ENCODE results near the gene FGD3. TPM values are rescaled to one million over a fixed set of nuclear protein-coding genes. Genes with fewer than 3 reads are reported as not detected.

FGD3 gene
- total and polyA plus RNA-seq, 4 donors: 1.6 to 6.2 (median 3.6) TPM

- TF ChIP-seq REST (IDR thresholded peaks at IDR 0.05) (no peak), HNF4A (conservative IDR thresholded peaks at IDR 0.05) (no peak), EGR1 (IDR thresholded peaks at IDR 0.05; ENCODE audit: low read depth in 2 of 2) (no peak), TAF1 (conservative IDR thresholded peaks at IDR 0.05) (no peak), GABPA (IDR thresholded peaks at IDR 0.05 in 1 of 2, conservative IDR thresholded peaks at IDR 0.05 in 1 of 2) (no peak), YY1 (IDR thresholded peaks at IDR 0.05) (no peak)
These were observed 81.2 kb downstream of the FGD3 start (continued) for GRCh38 chr9:93028448-93029006.

- Histone ChIP-seq H3K4me3 (ENCODE audit: low read depth in 1 of 3, low read length in 3 of 3) (no peak overlapping the region), H3K9ac (ENCODE audit: low read depth in 1 of 2, low read length in 2 of 2) (no peak overlapping the region), H3K4me1 (ENCODE audit: control insufficient read depth in 4 of 4, insufficient read depth in 4 of 4, low read length in 3 of 4) (no peaks in the 10 kb centered on the region), H3K36me3 (ENCODE audit: control insufficient read depth in 4 of 4, insufficient read depth in 3 of 4, low read depth in 1 of 4, low read length in 3 of 4) (no peaks in the 10 kb centered on the region), H3K9me3 (ENCODE audit: control insufficient read depth in 4 of 4, low read length in 3 of 4) (no peaks in the 10 kb centered on the region), H3K27me3 (ENCODE audit: control insufficient read depth in 4 of 4, insufficient read depth in 4 of 4, low read length in 3 of 4) (no peaks in the 10 kb centered on the region), H3K27ac (ENCODE audit: low read depth in 1 of 2, low read length in 2 of 2) (no peak overlapping the region)
- TF ChIP-seq EGR1 (IDR thresholded peaks at IDR 0.05; ENCODE audit: low read depth in 2 of 2) (no peak), JUND (IDR thresholded peaks at IDR 0.05) (no peak), MAX (IDR thresholded peaks at IDR 0.05) (no peak), YY1 (IDR thresholded peaks at IDR 0.05) (no peak), RAD21 (IDR thresholded peaks at IDR 0.05) (no peak), NR2F2 (IDR thresholded peaks at IDR 0.05) (no peak)
- DNase-seq (ENCODE audit: low spot score): no peak
- WGBS: 88% methylated on average over 9 of the region's 9 CpGs
These were observed 83.6 kb downstream of the FGD3 start for GRCh38 chr9:93030642-93031628.

- no peak overlapping the region for H3K27ac ChIP-seq (ENCODE audit: low read depth in 1 of 2, low read length in 2 of 2)
- no peak overlapping the region for H3K4me3 ChIP-seq (ENCODE audit: low read depth in 1 of 3, low read length in 3 of 3)
- 79% methylated on average over 10 of the region's 10 CpGs for WGBS
- no peak overlapping the region for H3K9ac ChIP-seq (ENCODE audit: low read depth in 1 of 2, low read length in 2 of 2)
- no peaks in the 10 kb centered on the region for H3K4me1 ChIP-seq (ENCODE audit: control insufficient read depth in 4 of 4, insufficient read depth in 4 of 4, low read length in 3 of 4)
- H3K9me3 ChIP-seq (ENCODE audit: control insufficient read depth in 4 of 4, low read length in 3 of 4): no peaks in the 10 kb centered on the region
- DNase-seq (ENCODE audit: low spot score): no peak
- no peaks in the 10 kb centered on the region for H3K27me3 ChIP-seq (ENCODE audit: control insufficient read depth in 4 of 4, insufficient read depth in 4 of 4, low read length in 3 of 4)
- no peaks in the 10 kb centered on the region for H3K36me3 ChIP-seq (ENCODE audit: control insufficient read depth in 4 of 4, insufficient read depth in 3 of 4, low read depth in 1 of 4, low read length in 3 of 4)
- TF ChIP-seq YY1 (IDR thresholded peaks at IDR 0.05) (no peak), EGR1 (IDR thresholded peaks at IDR 0.05; ENCODE audit: low read depth in 2 of 2) (no peak), TAF1 (conservative IDR thresholded peaks at IDR 0.05) (no peak), CTCF (IDR thresholded peaks at IDR 0.05; ENCODE audit: low read depth, low read length, missing input control) (no peak), FOXA2 (IDR thresholded peaks at IDR 0.05) (no peak), NR2F2 (IDR thresholded peaks at IDR 0.05) (no peak), GABPA (IDR thresholded peaks at IDR 0.05 in 1 of 2, conservative IDR thresholded peaks at IDR 0.05 in 1 of 2) (no peak), RXRA (IDR thresholded peaks at IDR 0.05) (no peak), HNF4G (IDR thresholded peaks at IDR 0.05) (no peak), ZBTB33 (IDR thresholded peaks at IDR 0.05) (no peak)
These were observed 84.5 kb downstream of the FGD3 start for GRCh38 chr9:93031629-93032430.

Data from liver (tissue), 9 donors.